CD4-positive, alpha-beta T cell treated with Interleukin-1 beta for 1 hour (primary cell): ENCODE measurements around the gene DGKI.

Experiments
- DNase-seq, 2 donors: peaks; one replicate each; pipeline ENCODE4 v3.0.0-alpha.2; 2020 to 2022

The DGKI gene

DNA sequence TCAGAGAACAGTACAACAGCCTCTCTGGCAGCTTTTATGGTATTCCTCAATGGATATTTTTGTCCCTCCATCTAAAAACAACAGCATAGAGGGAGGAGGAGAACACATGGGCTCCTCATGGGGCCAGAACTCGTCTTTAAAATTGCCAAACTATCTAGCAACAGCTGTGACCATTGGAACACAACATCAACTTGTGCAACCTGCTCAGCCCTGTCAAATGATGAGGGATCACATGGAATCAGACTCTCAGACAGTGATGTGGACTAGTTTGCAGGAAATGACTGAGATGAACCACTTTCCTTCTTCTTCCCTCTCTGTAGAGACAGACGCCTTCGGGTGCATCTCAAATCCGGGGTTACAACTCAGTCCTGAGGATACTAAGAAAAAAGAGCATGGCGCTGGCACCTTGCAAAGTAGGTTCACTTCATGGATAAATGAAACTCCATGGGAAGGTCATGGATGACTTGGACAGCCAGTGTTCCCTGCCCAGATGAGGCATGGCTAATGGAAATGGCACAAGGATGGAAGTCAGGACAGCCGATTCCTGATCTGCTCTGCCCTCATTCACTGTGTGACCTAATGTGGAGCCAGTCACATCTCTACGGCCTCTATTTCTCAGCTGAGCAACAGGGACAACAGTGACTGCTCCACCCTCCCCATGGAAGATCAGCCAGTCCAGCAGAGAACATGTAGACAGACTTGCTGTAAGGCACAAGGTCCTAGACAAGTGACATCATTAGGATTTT is 24.6 kb upstream of the DGKI start:
- DNase-seq: no peak

DNA sequence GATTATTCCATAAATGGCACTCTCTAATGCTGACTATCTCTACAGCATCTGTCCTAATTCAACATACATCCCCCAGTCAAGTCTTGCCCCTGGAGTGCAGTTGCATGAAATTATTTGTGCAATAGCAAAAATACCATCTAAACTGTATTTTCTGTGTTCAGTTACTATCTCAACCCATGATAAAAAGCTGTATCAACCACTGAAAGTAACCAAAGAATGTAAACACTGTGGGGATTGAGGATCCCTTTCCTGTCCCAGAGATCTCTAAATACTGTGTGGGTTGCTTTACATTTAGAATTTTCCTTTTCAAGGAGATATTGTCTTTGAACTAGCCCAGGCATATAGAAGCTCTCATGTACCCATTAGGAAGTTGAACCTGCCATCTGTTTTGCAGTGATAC is 23.9 kb upstream of the DGKI start:
- no peak for DNase-seq

DNA sequence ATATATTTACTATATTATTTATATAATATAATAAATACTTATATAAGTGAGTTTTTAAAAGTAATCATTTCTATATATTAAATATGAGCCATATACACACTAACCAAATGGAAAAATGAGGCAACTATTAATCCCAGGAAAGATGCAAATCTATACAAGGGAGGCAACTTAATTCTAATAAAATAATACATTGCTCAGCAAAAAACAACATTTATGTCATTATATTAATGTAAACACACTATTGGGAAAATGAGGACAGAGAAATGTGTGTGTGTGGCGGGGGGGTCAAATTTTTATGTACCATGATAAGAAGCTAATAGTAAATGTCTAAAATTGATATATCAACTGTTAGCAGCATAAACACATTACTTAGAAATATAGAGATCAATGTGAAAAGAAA is 23.3 kb upstream of the DGKI start:
- no peak for DNase-seq

DNA sequence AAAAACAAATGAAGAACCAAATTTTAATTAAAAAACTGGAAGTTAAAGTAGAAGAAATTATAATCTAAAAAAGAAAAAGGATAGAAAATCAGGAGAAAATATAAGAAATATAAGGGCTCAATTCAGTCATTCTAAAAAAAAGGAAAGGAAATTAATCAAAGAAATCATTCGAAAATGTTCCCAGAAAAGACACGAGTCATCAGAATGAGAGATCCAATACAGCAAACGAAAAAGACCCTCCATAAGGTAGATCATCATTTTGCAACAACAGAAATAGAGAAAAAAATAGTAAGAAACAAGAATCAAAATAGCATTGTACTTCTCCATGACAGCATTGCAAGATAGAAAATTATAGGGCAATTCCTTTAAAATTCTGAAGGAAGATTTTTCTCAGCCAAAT is 22.5 kb upstream of the DGKI start:
- DNase-seq: no peak

DNA sequence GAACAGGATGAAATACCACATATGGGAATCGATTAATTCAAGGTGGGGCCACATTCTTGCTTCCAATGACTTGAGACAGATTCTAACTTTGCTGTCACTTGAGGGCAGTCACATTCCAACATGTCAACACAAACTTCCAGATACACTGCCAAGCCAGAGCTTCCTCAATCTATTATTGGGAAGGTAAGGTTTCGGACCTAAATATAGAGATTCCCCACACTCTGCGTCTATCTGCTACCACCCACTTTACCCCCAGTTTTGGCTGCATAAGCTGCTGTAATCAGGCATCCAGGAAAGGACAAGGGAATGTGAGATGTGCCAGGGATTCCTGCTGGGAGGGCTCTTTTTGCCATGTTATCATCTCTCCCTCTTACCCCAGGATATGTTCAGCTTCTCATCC is 20.5 kb upstream of the DGKI start:
- no peak for DNase-seq

DNA sequence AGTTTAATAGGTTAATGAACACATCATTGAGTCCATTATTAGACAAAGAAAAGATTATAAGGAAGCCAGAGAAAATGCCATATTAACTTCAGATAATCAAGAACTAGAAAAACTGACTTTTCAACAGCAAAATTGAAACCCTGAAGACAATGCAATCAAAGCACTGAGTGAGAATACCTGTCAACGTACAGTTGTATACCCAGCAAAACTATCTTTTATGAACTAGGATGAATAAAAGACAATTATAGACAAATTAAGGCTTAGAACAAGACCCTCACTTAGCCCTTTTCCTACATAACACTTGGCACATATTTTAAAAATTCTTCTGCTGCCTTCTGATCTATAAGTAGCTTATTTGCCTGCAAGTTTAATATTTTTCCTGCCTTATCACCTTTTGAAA is 19.0 kb upstream of the DGKI start:
- no peak for DNase-seq

DNA sequence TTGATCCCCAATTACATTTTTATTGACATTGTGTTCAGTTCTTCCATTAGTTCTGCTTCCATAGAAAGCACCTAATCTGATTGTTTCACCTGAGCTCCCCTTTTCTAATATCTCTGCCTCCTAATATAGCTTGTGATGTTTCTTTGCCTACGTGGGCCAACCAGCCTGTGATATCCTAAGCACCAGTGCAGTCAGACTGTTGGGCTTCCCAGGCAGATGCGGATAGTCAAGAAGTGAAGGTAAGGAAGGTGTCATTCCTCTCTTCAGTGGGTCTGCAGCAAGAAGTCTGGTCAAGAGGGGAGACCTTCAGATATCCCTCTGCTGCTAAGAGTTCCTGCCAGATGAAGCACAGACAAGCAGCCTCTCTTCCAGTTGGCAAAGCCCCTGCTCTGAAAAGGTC is 16.2 kb upstream of the DGKI start:
- no peak for DNase-seq

DNA sequence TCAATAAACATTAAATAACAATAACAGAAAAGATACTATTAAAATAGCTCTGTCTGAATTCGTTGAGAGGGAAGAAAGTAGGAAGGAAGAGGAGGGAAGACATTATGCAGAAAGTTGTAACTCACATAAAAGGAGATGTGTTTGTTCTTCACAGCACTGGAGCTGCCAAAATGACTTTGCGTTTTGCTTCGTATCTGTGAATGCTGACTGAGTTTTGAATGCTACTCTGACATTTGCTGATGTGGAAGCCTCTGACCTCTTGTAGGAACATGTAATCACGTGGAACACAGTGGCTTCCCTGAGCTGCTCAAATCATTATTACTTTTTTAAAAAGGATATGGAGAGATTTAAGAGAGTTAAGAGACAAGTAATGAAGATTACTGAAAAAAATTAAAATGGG is 15.6 kb upstream of the DGKI start:
- no peak for DNase-seq

DNA sequence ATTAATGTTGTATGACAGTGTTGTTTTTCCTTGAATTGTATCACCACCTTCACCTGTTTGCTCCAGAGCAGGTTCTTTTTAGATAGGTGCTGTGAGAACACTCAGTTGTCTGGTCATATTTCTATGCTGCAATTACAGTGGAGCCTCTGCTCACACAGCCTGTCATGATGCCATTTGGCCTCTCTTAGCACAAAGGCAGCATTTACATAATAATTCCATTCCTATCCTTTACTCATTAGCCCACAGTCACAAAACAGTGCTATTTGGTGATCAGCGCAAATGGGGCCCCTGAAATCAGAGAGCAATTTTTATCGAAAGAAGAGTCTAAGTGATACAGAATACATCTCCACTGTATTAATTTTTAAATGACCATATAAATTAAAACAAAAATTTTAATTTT is 13.8 kb upstream of the DGKI start:
- no peak for DNase-seq

DNA sequence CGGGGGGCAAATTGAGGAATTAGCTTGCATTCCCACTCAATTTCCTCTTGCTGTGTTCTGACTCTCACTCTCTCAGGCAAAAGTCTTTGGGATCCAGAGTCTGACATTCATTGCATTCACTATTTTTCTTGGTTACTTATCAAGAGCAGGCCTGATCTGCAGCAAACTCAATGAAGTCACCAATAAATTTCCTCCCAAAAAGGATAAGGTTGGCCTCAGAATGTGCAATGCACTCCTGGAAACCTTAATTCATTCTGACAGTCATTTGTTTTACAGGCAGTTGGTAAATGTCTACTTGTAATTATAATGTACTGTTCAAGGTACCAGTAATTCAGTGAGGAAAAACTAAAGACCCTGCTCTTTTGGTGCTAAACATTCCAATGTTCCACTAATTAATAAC is 6.3 kb upstream of the DGKI start:
- no peak for DNase-seq

DNA sequence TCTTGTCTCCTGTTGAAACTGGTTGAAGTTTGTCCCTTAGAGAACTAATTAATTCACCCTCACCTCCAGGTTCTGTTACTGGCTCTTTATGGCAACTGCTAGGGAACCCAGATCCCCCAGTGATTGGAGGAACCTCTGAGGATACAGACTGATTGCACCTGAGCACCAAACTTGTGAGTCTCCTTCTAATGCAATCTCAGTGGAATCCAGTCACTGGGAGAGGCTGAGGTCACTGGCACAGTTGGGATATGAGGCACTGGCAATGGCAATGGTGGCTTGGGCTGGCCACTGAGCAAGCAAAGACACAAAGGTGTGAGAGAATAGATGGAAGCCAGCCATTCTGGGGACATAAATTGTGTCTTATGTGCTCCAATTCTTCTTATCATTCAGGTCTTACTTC is 5.3 kb upstream of the DGKI start:
- DNase-seq: no peak

DNA sequence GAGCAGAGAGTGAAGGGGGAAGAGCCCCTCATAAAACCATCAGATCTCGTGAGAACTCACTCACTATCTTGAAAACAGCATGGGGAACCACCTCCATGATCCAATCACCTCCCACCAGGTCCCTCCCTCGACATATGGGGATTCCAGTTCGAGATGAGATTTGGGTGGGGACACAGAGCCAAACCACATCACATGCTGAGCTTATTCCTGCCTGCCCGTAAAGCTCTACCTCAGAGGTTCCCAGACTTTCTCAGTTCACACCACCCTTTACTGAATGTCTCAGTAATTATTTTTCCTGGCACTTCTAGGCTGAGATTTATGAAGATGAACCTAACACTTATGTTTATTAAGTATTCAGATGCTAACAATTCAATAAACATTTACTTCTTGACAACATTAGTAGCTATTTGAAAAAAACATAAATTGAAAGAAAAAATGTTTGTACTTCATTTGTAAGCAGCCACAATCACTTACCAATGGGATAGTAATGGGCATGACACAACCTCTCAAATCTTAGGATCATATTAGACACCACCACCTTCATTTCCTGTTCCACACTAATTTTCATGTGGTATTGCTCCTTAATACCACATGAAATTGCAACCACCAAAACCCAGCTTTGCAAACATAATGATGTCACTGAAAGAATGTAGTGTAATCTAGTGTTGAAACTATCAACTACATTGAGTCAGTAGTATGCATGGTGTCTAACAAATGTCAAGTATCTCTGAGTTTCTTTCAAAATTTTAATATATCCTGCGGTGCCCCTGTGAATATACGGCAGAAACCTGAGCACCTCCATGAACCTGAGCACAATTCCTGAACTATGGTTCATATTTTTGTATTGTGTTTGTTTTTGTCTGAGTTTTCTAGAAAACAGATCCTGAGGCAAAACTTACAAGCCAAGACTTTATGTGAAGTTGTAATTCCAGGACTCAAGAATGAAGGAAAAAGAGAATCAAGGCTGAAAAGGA is 4.5 kb upstream of the DGKI start:
- no peak for DNase-seq

DNA sequence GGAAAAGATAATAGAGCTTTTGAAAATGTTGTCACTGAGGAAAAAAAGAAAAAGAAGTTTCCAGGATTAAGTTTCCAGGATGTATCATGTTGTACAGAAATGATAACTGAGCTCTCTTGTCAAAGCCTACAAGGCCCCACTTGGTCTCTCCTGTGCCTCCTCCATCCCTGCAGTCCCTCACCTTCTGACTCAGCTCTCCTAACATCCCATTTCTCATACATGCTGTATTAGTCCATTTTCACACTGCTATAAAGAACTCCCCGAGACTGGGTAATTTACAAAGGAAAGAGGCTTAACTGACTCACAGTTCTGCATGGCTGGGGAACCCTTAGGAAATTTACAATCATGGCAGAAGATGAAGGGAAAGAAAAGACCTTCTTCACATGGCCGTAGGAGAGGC is 3.8 kb upstream of the DGKI start:
- DNase-seq: no peak

DNA sequence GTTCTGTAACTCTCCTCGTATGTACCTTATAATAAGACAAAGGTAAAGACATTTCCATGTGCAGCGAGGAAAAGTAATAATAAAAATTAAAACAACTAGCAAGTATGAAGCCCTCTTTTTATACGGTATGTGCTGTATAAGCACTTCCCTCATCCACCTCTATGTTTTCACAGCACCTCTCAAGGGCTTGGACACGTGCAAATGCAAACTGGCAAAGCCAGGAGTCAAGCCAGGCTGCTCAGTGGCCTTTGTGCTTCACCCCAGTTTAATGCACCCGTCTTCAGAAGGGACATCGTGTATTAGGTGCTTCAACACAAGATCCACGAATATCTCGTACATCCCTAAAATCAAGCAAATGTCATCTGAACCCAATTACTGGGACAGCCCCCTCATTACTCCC is 1.3 kb upstream of the DGKI start:
- no peak for DNase-seq

DNA sequence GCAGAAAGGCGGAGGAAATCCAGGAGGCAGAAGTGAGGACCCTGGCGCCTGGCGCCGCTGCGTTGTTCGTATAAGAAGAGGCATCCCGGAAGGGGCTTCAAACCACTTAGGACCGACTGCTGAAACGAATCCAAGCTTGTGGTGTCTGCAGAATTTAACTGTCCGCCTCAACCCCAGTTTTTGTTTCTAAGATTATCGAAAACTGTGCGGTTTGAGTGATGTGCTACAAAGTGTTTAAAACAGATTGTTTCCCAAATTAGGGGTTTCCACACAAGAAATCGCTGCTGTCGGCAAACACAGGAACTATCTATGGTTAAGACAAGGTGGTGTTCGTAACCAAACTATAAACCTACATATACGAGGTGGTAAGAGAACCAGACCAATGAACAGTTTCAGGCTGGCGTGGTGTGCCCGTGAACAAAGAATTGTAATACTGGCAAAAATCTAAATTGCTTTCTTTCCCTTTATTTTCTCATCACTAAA is 835 bp upstream of the DGKI start:
- no peak for DNase-seq

DNA sequence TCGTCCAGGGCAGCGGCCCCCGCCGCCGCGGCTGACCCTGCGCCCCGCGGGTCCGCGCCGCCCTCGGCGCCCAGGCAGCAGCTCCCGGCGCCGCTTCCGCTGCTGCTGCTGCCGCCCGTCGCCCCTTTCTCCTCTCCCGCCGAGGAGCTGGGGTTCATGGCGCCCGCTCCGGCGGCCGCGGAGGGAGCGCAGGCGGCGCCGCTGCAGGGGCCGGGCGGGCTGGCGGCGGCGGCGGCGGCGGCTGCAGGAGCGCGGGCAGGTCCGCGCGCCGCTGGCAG is 286 bp downstream of the DGKI start:
- DNase-seq: no peak

DNA sequence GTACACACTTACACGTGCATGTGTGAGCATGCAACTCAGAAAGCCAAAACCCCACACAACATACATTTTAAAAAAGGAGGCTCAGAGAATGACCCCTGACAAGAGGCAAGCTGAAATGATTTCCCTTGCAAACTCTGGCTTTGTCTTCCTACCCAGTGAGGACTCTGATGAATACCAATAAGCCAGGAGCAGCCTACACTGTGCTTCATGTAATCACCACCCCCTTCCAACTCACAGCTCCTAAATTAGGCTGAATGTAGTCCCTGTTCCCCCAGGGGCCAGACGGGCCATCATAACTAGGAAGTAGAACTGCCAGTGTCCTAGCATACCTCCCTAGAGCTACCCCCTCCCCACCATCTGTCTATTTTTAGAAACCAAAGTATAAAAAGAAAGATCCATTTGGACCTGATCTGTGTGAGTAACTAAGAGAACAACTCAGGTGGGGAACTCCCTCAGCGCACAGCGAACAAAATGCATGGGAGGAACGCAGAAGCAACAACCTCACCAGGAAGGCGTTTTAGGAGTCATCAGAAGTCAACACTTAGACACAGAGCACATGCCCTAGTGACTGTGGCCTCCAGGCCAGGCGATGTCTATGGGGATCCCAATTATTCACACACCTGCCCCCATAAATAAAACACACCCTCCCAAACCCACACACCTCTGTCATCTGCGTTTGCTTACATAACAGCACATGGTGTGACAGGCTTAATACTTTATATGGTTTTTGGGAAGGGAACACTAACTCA is 1.9 kb downstream of the DGKI start:
- DNase-seq: no peak

DNA sequence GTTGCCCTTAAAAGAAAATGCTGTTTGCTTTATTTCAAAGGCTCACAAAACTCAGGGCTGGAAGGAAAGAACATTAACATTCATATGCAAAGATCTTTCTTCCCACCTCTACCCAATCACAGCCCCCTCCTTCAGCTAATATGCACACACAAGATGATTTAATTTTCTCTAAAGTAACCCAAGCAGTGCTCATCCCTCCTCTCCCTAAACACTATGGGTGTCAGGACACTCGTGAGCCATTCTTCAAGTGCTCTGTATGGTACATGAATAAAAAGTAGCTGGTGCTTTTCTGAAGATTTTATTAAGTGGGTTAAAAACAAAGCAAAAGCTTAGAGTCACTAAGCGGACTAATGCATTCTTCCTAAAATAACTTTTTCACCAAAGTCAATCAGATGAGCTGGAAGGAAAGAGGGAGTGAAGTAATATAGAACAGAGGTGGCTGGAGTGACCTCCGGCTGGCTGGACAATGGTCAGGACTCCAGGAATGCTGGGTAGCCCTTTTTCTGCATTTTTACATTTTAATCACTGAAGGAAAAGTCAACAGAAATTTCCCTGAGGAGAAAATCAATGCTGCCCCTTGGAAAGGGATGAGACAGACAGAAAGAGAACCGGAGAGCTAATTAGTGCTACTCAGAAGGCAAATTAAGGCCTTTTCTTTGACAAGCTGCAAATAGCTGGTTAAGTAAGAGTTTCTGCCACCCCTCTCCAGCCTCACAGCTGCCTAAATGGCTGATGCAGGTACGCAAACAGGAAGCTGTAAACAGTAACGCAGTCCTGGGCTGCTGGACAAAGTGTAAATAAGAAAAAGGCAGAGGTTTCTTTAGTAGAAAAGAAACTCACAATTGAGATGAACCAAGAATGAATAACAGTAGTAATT is 6.6 kb downstream of the DGKI start:
- no peak for DNase-seq

DNA sequence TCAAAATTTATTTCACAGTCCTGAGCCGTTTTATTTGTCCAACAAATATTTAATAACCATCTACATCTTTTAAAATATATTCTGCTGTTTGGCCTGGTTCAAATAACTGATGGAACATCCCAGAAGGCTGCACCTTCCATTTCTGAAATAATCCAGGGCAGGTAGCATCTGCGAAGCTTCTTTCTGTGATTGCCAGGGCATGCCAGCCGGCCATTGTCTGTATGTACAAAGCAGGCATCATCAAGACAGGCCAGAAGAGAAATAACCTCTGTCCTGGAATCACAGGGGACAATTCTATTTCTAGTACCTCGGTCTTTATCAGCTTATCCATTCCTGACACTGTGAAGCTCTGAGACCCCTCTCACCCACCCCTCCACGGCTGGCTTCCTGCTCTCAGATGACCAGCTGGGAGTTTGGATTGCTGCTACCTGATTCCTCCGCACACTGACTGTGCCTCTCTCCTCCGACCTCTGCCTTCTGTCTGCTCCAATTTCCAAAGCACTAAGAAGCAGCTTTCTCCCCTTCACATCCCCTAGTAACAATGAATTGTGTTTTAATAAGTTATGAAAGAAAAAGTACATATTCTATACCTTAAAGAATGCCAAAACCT is 8.0 kb downstream of the DGKI start:
- no peak for DNase-seq

DNA sequence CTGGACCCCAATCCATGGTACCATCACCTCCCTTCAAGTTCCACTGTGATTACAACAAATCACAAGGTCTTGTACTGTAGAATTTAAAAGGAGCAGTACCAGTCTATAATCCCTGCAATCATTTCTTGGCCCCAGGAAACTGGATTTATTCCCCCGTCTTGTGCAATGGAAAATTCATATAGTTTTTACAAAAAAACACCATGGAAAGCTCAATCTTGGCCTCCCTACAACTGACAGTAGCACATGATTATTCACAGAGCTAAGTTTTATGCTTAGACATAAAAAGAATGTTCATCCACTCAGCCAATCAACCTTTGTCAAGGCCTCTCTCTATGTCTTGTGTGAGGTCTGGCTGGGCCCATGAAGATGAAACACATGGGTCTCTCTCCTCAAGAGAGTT is 10.2 kb downstream of the DGKI start:
- DNase-seq: no peak

DNA sequence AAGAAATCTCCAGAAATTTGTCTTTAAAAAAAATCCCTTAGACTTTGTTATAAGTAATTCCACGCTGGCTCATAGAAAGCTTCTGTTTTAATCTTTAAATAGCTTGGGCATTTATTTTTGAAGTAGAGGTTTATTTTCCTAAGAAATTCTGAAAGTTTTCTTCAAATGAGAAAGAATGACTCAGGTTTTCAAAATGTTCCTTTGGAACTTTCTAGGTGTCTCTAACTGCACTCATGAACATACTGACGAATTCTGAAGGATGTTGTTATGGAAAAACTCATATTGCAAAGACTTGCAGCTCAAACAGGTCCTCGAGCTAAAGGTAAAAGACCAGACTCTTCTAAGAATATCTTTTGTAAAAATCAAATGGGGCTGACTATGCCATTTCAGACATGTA is 10.7 kb downstream of the DGKI start:
- no peak for DNase-seq

DNA sequence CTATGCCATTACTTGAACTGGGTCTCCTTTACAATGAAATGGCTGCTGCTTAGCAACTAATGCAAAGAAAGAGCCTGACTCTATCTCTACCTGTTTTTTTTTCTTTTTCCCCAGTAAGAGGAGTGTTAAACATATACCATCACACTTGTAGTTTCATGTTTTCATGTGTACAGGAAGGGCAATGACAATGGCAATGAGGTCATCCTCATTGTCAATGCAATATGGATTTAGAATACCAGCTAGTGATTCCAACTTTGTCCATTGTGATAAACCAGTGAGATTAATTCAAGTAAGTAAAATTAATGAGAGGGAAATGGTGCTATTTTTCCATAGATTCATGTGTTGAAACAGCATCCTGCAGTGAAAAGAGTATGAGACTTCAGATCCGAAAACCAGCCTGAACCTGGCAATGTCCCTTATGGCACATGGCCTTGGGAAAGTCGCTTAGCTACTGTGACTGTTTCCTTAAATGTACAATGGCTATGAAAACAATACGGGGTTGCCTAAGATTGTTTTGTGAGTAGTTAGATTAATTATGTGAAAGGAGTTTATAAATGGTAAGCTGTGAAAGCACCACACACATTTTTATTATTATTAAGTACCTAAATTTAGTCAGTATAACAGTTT is 11.2 kb downstream of the DGKI start:
- DNase-seq: no peak
